GM21737 (cell line): ENCODE results near the gene CACNG4.

ENCODE experiments used
- ATAC-seq: cut with Tn5 transposase; IDR thresholded peaks from one replicate; pipeline ENCODE4 v1.9.1; 2021; ENCODE audit warnings: mild to moderate bottlenecking, moderate library complexity; ENCODE audit not compliant: unreplicated experiment

Gene CACNG4

DNA sequence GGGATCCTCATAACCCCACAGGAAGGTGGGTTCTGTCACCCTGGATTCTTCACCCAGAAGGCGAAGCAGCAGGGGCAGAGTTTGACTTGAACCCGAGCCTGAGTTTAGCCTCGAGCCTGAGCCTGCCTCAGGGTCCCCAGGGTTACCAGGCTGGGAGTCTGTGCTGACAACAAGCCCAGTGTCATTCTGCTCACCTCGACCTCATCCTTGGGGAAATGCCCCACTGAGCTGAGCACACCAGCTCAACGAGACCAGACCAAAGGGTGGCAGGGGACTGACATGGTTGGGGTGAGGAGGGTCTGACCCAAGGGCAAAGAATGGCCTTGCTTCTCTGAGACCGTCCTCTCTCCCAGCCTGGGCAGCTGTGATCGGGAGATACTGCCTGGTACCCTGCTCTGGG is 20.2 kb downstream of the CACNG4 start:
- no peak for ATAC-seq

- ATAC-seq: no peak
Observed at GRCh38 chr17:66985338-66986237, 21.1 kb downstream of the CACNG4 start.

DNA sequence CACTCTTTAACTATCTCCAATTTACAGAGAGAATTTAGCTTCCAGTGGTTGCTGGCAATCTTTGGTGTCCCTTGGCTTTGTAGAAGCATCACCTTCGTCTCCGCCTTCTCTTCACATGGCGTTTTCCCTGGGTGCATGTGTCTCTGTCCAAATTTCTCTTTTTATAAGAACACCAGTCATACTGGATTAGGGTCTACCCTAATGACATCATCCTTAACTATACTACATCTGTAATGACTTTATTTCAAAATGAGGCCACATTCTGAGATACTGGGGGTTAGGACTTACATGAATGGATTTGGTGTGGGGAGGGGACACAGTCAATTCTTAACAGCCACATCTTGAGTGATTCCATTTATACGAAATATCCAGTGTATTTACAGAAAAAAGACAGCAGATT is 22.2 kb downstream of the CACNG4 start:
- ATAC-seq: no peak

GRCh38 chr17:66987059-66987616 is 22.6 kb downstream of the CACNG4 start:
- no peak for ATAC-seq

- ATAC-seq: no peak
Observed at GRCh38 chr17:66988069-66988798, 23.7 kb downstream of the CACNG4 start.

DNA sequence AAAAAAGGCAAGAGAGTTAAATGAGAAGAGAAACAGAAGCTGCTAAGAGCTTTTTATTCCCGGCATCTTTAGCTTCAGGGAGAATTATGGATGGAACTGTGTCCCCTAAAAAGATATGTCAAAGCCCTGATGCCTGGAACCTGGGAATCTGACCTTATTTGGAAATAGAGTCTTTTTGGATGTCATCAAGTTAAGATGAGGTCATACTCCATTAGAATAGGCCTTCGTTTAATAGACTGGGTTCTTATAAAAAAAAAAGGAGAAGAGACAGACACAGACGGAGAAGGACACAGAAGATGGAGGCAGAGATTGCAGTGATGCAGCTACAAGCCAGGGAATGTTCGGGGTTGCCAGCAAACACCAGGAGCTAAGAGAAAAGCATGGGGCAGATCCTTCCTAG is 24.6 kb downstream of the CACNG4 start:
- ATAC-seq: no peak

DNA sequence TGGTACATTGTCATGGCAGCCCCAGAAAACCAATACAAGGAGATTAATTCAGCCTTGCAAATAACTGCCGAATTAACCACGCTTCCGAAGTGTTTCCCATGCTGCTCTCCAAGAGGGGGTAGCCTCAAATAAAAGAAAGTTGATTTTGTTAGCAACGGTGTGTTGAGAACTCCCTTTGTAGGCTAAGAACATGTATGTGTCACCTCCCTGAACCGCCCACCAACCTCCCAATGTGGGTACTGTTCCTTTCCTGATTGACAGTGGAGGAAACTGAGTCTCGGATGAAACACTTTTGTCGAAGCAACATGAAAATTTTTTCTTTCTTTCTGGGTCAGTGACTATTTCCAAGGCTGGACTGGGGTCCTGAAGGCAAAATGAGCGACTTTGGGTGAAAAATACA is 25.1 kb downstream of the CACNG4 start:
- no peak for ATAC-seq

- ATAC-seq: no peak
Observed at GRCh38 chr17:66990047-66990446, 25.5 kb downstream of the CACNG4 start.

DNA sequence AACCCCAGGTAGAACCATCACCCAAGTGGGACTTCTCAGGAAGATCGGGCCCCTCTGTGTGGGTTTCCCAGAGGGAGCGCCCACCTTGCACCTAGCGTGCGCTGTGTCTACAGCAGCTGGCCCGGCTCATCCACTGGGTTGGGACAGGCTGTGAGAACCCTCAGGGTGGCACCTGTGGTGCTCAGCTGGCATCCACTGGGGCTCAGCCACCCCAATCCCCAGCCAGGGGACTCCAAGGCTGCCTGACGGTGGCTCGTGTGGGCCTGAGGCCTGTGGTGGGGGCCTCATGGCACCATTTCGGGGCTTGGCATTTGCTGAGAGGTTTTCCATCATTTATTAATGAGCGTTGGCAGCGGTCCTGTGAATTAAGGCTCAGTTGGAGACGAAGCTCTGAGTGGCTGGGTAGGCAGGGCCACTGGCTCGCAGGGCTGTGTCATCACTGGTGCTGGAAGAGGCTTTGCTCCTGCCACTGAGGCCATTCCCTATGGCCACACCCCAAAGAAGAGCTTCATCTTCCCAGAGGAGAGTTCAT is 28.5 kb downstream of the CACNG4 start:
- no peak for ATAC-seq

GRCh38 chr17:66994361-66994760 is 29.9 kb downstream of the CACNG4 start:
- ATAC-seq: no peak

DNA sequence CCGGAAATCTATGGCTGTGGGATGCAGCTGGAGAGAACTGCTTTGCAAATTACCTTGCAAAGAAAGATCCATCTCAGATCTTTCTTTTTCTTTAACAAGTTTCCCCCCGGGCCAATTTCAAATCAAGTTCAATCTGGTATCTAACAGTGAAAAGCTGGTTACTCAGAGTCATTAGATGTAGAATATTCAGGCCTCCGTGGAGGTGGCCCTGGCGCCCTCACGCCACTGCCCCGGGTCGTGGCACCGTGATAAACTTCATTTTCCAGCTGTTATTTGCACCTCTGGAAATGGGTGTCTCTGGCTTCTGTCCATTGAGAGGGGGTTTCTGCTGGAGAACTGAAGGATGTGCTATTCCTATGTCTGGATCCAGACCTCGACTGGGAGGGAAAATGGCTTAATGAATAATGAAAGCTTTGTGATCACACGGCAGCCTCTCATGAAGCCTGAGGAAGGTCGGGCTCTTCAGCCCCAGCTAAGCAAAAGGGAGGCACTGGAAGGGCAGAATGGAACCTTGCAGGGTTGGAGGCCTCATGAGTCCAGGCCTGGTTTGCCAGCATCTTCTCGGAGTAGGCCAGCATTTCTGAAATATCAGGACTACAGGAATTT is 30.5 kb downstream of the CACNG4 start:
- no peak for ATAC-seq

- no peak for ATAC-seq
Observed at GRCh38 chr17:66995944-66996343, 31.4 kb downstream of the CACNG4 start.

DNA sequence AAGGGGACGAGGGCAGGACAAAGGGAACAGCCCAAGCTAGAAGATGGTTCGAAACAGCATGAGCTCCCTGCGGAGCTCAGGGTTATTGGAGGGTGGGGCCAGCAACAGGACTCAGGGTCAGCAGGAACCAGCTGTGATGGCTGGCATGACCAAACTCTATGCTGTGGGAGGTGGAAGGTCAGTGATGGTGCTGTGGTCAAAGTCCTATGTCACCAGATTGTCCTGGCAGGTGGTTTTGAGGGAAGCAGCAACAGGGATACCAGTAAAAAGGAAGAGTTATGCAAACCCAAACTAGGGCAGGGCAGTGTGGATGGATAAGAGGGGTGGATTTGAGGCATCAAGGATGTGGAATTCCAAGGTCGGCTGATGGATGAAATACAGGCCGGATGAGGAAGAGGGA is 32.4 kb downstream of the CACNG4 start:
- no peak for ATAC-seq

- ATAC-seq: no peak
Observed at GRCh38 chr17:67003231-67003630, 38.7 kb downstream of the CACNG4 start.

- ATAC-seq: no peak
Observed at GRCh38 chr17:67004181-67004580, 39.7 kb downstream of the CACNG4 start.

- ATAC-seq: no peak
Observed at GRCh38 chr17:67007266-67007665, 42.8 kb downstream of the CACNG4 start.

DNA sequence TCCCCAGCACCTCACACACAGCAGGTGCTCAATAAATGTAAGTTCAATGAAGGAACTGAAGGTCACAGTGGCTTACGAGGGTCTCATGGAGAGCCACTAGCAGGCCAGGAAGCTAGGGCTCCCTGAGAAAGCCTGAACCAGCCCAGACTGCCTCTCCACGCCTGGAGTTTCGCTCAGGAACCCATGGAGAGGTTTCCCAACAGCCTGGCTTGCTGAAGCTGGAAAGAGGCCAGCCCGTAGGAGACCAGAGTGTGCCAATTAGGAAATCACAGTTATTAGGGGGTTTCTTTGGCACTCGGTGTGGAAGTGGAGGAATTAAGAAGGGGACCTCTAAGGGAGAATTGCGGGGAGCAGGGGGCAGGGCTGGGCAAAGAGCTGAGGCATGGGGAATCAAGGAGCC is 43.6 kb downstream of the CACNG4 start:
- no peak for ATAC-seq

DNA sequence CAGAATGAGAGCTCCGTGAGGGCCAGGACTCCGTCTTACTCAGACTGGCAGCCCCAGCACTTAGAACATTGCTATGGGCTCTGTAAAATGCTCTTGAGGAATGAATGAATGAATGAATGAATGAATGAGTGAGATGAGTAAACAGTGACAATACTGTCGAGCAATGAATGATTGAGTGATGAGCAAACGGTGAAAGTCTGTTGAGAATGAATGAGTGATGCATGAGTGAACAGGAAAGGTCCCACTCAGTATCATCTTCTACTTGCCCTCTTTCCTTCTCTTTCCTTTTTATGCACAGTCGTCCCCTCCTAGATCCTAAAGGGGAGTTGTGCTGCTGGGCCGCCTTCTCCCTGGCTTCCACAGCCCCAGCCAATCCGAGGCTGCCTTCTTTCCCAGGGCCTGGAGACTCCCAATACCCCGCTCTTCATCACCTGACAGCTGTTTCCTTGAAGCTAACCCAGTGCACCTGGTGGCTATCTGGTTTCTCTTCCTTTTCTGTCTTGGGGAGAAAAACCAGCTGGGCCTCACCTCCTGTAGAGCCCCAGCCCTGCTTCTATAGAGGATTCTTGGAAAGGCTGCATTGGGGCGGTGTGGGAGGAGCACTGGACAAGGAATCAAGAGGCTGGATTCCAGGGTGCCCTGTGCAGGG is 47.1 kb downstream of the CACNG4 start:
- no peak for ATAC-seq

DNA sequence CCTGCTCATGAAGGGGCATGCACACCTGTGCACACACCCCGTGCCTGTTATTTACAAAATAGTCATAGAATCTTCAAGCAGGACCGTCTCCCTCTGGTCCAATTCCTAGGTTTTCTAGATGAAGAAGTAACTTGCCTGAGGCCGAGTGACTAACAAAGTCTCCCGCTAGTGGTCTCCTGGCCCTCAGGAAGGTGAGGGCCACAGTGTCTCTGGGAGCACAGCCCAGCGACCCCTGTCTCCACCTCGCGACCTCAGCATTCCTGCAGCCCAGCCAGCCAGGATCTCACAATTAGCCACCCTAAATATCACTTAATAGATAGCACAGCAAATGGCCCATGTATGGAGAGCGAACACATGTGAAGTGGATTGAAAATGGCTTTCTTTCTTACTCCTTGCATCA is 49.4 kb downstream of the CACNG4 start:
- no peak for ATAC-seq

DNA sequence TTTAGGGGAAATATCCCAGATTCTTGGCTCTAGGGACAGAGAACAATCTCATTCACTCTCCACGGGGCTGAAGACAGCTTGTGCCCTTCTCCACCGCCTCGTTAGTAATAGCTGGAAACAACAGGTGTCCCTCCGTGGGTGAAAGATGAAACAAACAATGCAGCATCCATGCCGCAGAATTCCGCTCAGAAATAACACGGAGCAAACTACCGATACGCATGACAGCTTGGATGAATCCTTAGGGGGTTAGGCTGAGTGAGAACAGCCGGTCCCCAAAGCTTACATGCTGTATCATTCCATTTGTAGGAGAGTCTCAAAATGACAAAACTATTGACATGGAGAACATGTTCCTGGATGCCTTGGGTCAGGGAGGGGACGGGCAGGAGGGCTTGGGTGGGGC is 50.5 kb downstream of the CACNG4 start:
- ATAC-seq: no peak
